K562 (cell line): ENCODE data around the gene ROR2. TPM values are rescaled to one million over a fixed set of nuclear protein-coding genes. Genes with fewer than 3 reads are reported as not detected.
A peak's percentile ranks its signal among the peaks of the same experiment; 100 is the strongest.

Source experiments
- ARID1B ChIP-seq: fragments of 450-650 bp; IDR thresholded peaks from 2 replicates; pipeline ENCODE4 v1.6.1; 2016; ENCODE audit warnings: antibody characterized with exemption, mild to moderate bottlenecking, inconsistent platforms
- CCAR2 ChIP-seq: fragments of 200-400 bp; formaldehyde crosslinking; IDR thresholded peaks from 2 replicates; pipeline ENCODE4 v1.6.1; 2017; ENCODE audit warnings: mild to moderate bottlenecking, low read depth, low read length
- JUND ChIP-seq, 2 experiments: IDR thresholded peaks; 2 replicates in 1 of 2; 3 replicates in 1 of 2; pipeline ENCODE4 v1.6.1; 2011; ENCODE audit warnings: borderline replicate concordance in 2 of 2, low read depth in 2 of 2, low read length in 2 of 2, improper control_type of control experiment in 1 of 2, missing biosample characterization in 1 of 2, missing genetic modification characterization in 1 of 2, missing genetic modification reagents in 1 of 2
- MAFG ChIP-seq: fragments of 450-650 bp; conservative IDR thresholded peaks from 2 replicates; pipeline ENCODE4 v1.6.1; 2016; ENCODE audit warnings: missing genetic modification characterization, missing compliant biosample characterization
- PBX2 ChIP-seq, 2 experiments: IDR thresholded peaks in 1 of 2; conservative IDR thresholded peaks in 1 of 2; 2 replicates each; pipeline ENCODE4 v1.6.1; 2016; ENCODE audit warnings: low read depth in 2 of 2, mild to moderate bottlenecking in 1 of 2, missing compliant biosample characterization in 1 of 2, missing genetic modification characterization in 1 of 2, moderate library complexity in 1 of 2
- PTRF ChIP-seq: fragments of 450-650 bp; IDR thresholded peaks from 2 replicates; pipeline ENCODE4 v1.6.1; 2016; ENCODE audit warnings: mild to moderate bottlenecking, missing genetic modification characterization, missing compliant biosample characterization
- TCFL5 ChIP-seq: fragments of 250-450 bp; sonication (Bioruptor Pico); conservative IDR thresholded peaks from 2 replicates; pipeline ENCODE4 v1.6.1; 2021; ENCODE audit warnings: mild to moderate bottlenecking, moderate library complexity, matching md5 sums
- THRB ChIP-seq: fragments of 450-650 bp; formaldehyde crosslinking; conservative IDR thresholded peaks from 2 replicates; pipeline ENCODE4 v1.4.0; 2022; ENCODE audit warnings: mild to moderate bottlenecking, missing genetic modification characterization
- ZNF23 ChIP-seq: fragments of 250-450 bp; sonication (Bioruptor Pico); IDR thresholded peaks from 2 replicates; pipeline ENCODE4 v1.4.0; 2020; ENCODE audit warnings: mild to moderate bottlenecking
- ZNF316 ChIP-seq: fragments of 450-650 bp; IDR thresholded peaks from 2 replicates; pipeline ENCODE4 v1.6.1; 2016
- ZNF507 ChIP-seq: conservative IDR thresholded peaks from 2 replicates; pipeline ENCODE4 v1.6.1; 2017; ENCODE audit warnings: missing genetic modification characterization, missing compliant biosample characterization
- polyA plus RNA-seq, 8 experiments: library from polyadenylated mRNA; depleted of rRNA in 4 of 8; stranded (reverse) in 5 of 8; unstranded in 3 of 8; fragments of >200 nt; fragmentation: Nextera tagmentation in 2 of 8; fragmentation: Illumina TruSeq in 1 of 8; extraction: Ambion mirVana in 2 of 8; extraction: Trizol in 1 of 8; gene quantifications; 2 replicates each; pipeline versions ENCODE4 v1.2.1 to v1.2.3, GENCODE V29; 2011 to 2014; ENCODE audit warnings: inconsistent platforms in 1 of 8, missing spikeins in 1 of 8
- total RNA-seq, 7 experiments: library from RNA; depleted of rRNA in 6 of 7; stranded (reverse); fragments of >200 nt in 6 of 7; fragmentation: Illumina TruSeq in 2 of 7; extraction: Trizol in 2 of 7; gene quantifications; 2 replicates each; pipeline versions ENCODE4 v1.2.1 to v1.2.3, GENCODE V29; 2011 to 2021; ENCODE audit warnings: low replicate concordance in 1 of 7

Gene ROR2
- total and polyA plus RNA-seq, 9 of the 15 experiments (the other 6 are each of a cell fraction or from before 2014, with no cell fraction given): 5.6 to 33.8 (median 15.3) TPM

DNA sequence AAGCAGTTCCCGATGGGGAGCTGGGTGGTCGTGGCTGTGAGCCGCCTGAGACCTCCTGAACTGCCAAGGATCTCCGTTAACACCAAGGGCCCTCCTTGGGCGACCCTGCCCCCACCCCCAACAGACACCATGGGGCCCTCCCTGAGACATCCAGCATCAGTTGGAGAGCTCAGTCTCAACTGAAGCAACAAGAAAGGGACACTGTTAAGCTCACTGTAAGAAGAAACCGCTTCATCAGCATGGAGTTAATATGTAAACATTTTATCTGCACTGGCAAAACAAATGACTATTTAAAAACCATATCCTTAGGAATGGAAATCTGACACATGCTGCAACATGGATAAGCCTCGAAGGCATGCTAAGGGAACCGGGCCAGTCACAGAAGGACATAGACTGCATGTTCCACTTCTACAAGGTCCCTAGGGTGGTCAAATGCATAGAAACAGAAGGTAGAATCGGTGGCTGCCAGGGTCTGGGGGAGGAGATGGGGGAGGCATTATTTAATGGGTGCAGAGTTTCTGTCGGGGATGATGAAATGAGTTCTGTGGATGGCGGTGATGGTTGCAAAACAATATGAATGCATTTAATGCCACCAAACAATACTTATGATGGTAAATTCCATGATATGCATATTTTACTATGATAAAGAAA, 47.4 kb downstream of the ROR2 start (continued):
- TF ChIP-seq ZNF507 (tag) (no peak), PTRF (no peak), THRB (CRISPR knock-in tag) (no peak), CCAR2 (no peak), MAFG (tag) (peak; percentile 40; the same call in 1 of the 2 replicates), PBX2 (CRISPR knock-in tag; IDR thresholded peaks at IDR 0.05; ENCODE audit: low read depth) (no peak), PBX2 (tag; conservative IDR thresholded peaks at IDR 0.05; ENCODE audit: low read depth) (0 out of 2 replicates have a peak, but pooled peaks have one; percentile 9), ARID1B (0 out of 2 replicates have a peak, but pooled peaks have one; percentile 9), TCFL5 (no peak), JUND (IDR thresholded peaks at IDR 0.05; ENCODE audit: borderline replicate concordance, low read depth, low read length) (no peak; the same call in 1 of the 2 replicates), JUND (tag; IDR thresholded peaks at IDR 0.05; ENCODE audit: borderline replicate concordance, low read depth, low read length) (0 out of 3 replicates have a peak, but pooled peaks have one; percentile 6), ZNF316 (peak; percentile 83), ZNF23 (CRISPR knock-in tag) (no peak)
